HG03460 (cell line): ENCODE results near the gene ENO3.
"Not testable (repeated sequence)": the region's sequence is repeated elsewhere in the genome, so short reads cannot be mapped to it uniquely, and the experiment has no call there.

ENCODE experiments used
- ATAC-seq: cut with Tn5 transposase; IDR thresholded peaks from one replicate; pipeline ENCODE4 v1.9.1; 2021; ENCODE audit not compliant: unreplicated experiment

Gene ENO3

DNA sequence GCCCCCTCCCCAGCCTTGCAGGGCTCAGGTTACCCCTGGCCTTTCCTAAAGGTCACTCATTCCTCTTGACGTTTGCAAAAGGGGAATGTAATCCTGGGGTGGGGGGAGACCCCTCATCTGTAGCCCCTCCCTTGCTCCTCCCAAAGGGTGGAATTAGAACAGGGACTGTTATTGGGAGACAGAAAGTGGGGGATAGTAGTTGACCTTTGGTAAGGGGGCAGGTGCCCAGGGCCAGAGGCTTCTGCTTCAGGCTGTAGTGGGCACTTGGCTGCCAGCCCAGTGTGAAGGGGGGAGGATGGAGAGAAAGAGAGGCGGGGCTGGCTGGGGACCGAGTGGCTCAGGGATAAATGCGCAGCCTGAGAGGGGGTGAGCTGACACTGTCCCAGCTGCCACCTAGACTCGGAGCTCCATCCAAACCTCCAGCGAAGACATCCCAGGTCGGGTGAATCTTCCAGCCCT is at the start of gene ENO3:
Gene ENO3, plus strand, starts transcription at position 374 of the 459 bp plus-strand sequence. CDS start 711 bp downstream, outside the sequence.
- no peak for ATAC-seq

DNA sequence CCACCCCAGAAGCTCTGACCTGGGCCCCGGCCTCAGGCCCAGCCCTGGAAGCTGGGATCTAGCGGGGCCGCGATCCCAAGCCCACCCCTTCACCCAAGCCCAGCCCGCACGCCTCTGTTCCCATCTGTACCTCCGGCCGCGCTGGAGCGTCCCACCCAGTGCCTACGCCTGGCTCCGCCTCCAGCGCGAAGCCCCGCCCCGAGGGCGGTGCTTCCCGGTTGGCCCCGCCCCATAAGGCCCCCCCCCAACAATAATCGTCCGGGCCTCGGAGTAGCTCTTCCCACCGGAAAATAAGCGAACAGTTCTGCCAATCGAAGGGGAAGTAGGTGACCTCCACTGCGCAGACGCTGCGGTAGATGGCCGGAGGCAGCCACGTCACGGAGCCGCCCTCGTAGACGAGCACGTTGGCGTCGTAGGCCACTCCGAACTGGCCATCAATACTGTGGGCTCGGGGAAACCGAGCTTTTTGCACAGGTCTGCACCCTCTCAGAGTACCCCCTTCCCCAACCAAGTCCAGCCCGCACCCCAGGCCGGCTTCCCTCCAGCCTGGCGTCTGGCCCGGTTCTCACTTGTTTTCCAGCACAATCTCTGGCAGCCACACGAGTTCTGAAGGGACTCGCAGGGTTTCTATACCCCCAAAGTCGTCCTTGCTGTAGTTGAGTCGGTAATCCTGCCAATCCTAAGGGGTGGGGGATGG is 49.1 kb upstream of the ENO3 start:
- no peak for ATAC-seq

DNA sequence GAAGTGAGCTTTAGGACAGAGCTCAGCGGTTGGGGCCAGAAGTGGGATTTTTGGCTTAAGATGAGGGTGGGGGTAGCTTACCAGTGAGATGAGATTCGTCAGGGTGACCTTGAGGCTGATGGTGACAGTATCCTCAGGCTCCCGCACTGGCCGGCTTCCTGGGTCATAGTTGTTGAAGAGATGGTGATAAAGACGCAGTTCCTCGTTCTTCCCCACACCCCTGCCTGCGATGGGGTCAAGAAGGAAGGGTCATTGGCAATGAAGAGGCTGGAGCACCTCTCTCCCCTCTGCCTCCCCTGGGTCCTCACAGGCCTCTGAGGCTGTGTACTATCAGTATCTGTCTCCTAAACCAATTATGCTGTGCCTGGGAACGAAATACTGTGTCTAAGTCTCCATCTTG is 48.4 kb upstream of the ENO3 start:
- no peak for ATAC-seq

DNA sequence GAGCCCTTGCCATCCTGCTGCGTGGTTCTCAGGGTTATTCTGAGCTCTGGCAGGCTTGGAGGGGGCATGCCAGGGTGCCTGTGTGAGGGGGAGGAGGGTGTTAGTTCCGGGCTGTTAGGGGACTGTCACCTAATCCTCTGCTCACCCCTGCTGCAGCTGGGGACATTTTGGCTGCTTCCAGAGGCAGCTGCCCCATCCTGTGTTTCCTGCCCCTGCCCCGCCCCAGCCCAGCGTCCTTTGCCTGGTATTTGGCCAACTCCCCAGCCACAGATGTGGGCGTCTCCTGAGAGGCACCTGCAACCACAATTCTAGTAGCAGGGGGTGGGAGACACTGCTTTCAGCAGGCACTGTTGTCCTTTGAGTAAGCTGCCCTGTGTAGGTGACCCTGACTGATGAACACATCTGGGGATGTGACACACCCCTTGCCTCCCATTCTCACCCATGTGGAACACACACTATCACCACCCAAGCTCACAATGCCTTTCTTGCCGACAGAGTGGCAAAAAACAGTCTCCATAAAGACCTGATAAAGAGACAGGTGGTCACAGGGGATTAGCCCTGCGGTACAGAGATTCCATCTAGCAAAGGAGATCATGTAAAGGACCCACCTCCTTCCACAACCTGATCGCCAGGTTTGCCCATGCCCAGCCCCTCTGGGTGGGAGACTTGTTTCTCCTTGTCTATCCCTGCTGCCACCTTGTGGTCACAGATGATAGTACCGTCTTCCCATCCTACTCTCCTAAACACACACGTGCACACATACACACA is 47.7 kb upstream of the ENO3 start, which contains the start of gene CHRNE:
Gene CHRNE, minus strand, starts transcription at position 48 of the 768 bp plus-strand sequence. Its CDS starts 35 bp downstream, at position 13.
- ATAC-seq: no peak

DNA sequence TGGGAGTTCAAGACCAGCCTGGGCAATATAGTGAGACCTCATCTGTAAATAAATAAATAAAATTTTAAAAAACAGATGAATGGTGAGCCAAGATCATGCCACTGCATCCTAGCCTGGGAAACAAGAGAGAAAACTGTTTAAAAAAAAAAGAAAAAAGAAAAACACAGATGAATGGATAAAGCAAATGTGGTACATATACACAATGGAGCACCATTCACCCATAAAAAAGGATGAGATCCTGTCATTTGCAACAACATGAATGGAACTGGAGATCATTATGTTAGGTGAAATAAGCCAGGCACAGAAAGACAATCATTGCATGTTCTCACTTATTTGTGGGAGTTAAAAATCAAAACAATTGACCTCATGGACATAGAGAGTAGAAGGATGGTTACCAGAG is 44.3 kb upstream of the ENO3 start:
- not testable (repeated sequence) for ATAC-seq

DNA sequence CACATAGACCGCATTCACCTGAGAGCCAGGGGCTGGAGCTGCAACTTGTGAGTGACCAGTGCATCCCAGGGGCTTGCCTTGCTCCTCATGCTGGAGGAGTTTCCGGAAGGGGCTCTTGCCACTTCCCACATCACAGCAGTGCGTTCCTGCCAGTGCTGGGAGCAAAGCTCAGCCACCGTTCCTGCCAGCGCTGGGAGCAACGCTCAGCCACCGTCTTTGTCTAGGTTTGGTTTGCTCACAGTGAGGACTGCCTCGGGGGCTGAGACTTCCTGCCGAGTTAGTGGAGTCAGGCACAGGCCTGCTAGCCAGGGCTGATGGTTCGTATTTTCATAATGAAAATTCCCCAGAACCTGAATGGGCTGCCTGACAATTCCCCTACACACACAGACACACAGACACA is 42.6 kb upstream of the ENO3 start:
- ATAC-seq: no peak

DNA sequence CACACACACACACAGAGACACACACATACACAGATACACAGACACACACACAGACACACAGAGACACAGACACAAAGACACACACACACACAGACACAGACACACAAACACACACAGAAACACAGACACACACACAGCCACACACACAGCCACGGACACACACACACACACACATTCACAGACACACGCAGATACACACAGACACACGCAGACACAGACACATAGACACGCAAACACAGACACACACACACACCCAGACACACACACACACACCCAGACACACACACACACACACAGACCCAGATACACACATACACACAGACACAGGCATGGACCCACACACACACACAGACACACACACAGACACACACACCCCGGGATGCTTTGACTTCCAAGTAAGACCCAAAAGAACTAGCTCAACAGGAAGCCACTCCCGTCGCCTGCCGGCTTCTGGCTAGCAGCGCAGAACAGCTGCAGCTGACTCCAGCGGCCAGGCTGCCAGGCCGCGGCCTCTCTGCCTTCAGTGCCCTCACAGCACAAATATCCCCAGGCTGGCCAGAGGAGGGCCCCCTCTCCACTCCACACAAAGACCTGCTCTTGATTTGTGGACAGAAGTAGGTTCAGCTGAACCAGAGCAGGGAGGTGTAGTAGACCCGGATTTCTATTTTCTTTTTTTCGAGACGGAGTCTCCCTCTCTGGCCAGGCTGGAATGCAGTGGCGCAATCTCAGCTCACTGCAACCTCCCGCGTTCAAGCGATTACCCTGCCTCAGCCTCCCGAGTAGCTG is 42.0 kb upstream of the ENO3 start:
- no peak for ATAC-seq

DNA sequence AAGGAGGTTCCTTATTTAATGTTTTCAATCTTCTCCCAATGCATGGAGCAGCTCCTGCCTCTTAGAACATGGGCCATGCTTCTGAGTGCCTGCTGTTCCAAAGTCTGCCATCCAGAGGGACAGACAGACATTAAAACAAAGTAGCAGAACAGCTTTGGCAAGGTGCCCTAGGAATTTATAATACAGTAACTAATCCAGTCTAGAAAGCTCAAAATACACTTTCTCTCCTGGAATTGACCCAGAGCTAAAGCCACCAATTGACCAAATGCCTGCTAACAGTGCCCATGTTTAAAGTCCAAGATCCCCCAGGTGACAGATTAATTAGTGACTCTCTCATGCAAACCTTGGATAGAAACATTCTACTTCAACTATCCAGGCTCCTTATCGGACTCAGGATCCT is 36.9 kb upstream of the ENO3 start:
- no peak for ATAC-seq

DNA sequence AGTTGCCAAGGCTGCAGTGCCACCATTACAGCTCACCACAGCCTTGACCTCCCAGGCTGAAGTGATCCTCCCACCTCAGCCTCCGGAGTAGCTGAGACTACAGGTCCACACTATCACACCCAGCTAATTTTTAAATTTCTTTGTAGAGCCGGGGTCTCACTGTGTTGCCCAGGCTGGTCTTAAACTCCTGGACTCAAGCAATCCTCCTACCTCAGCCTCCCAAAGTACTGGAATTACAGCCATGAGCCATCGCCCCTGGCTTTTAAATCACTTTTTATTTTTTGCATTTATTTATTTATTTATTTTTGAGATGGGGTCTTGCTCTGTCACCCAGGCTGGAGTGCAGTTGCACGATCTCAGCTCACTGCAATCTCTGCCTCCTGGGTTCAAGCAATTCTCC is 36.4 kb upstream of the ENO3 start:
- ATAC-seq: not testable (repeated sequence)

DNA sequence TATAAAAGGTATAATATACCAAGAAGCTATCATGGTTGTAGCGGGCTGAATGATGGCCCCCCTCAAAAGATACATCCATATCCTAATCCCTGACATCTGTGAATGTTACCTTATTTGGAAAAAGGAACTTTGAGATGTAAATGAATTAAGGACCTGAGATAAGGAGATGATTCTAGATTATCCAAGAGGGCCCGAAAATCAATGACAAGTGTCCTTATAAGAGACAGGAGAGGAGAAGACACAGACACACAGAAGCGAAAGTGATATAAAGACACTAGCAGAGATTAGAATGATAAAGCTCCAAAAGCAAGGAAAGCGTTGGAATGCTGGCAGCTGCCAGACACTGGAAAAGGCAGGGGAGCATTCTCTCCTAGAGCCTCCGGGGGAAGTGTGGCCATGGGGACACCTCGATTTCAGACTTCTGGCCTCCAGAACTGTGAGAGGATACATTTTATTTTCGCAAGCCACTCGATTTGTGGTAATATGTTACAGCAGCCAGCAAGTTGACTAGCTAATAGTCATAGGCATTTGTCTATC is 31.3 kb upstream of the ENO3 start:
- ATAC-seq: no peak

DNA sequence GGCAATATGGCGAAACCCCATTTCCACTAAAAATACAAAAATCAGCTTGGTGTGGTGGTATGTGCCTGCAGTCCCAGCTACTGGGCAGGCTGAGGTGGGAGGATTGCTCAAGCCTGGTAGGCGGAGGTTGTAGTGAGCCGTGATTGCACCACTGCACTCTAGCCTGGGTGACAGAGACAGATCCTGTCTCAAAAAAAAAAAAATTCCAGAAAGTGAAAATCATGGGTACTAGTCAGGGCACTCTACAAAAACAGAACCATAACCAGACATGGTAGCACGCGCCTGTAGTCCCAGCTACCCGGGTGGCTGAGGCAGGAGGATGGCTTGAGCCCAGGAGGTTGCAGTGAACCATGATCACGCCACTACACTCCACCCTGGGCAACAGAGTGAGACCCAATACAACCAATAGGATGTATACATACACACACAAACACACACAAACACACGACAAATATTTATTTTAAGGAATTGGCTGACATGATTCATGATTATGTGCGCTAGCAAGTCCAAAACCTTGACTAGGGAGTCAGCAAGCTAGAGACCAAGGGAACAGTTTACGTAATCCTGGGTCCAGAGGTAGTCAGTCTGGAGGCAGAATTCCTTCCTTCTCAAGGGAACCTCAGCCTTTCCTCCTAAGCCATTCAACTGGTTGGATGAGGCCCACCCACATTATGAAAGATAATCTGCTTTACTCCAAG is 30.4 kb upstream of the ENO3 start:
- ATAC-seq: no peak

DNA sequence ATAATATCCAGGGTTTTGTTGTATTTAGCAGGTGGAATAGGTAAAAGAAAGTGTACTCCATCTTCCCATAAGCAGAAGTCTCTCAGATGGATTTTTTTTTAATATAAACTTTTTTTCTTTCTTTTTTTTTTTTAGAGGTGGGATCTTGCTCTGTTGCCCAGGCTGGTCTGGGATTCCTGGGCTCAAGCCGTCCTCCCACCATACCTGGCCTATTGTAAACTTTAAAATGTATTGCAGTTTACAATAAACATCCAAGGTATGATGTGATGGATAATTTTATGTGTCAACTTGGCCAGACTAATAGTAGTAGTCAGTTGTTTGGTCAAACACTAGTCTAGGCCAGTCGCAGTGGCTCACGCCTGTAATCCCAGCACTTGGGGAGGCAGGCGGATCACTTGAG is 29.6 kb upstream of the ENO3 start:
- no peak for ATAC-seq

DNA sequence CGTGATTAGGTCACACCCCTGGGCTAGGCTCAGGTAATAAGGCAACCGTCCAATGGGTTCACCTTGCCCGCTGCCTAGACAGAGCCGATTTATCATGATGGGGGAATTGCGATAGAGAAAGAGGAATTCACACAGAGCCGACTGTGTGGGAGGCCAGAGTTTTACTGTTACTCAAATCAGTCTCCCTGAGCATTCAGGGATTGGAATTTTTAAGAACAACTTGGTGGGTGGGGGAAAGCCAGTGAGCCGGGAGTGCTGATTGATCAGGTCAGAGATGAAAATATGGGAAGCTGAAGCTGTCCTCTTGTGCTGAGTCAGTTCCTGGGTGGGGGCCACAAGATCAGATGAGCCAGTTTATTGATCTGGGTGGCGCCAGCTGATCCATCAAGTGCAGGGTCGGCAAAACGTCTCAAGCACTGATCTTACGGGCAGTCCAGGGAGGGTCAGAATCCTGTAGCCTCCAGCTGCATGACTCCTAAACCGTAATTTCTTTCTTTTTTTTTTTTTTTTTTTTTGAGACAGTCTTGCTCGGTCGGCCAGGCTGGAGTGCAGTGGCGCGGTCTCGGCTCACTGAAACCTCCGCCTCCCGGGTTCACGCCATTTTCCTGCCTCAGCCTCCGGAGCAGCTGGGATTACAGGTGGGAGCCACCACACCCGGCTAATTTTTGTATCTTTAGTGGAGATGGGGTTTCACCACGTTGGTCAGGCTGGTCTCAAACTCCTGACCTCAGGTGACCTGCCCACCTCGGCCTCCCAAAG is 24.2 kb upstream of the ENO3 start:
- not testable (repeated sequence) for ATAC-seq

DNA sequence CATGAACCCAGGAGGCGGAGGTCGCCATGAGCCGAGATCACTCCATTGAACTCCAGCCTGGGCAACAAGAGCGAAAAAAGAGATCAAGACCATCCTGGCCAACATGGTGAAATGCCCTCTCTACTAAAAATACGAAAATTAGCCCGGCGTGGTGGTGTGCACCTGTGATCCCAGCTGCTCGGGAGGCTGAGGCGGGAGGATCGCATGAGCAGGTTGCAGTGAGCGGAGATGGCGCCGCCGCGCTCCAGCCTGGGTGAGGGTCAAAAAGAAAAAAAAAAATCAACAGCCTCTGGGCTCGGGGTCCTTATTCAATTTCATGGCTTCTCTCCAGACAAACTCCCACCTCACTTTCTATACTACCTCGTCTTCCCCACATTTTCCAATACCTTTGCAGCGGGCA is 22.0 kb upstream of the ENO3 start:
- ATAC-seq: no peak

DNA sequence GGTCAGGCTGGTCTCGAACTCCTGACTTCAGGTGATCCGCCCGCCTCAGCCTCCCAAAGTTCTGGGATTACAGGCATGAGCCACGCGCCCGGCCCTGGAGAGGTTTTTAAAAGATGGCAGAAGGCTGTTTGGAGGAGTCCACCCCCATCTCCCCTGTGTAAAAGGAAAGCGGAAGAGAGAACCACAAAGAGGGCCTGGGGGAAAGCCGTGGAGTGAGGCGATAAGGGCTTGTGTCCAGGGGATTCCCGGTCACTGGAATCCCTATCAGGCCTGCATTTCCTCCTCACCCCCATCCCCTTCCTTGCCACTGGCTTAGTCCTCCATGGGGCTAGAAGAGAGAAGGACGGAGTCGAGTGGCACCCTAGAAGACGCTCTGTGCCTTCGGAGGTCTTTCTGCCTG is 19.0 kb upstream of the ENO3 start, which contains the start of gene GP1BA:
Gene GP1BA, plus strand, starts transcription at position 315 of the 400 bp plus-strand sequence. CDS start 328 bp downstream, outside the sequence.
- ATAC-seq: no peak

DNA sequence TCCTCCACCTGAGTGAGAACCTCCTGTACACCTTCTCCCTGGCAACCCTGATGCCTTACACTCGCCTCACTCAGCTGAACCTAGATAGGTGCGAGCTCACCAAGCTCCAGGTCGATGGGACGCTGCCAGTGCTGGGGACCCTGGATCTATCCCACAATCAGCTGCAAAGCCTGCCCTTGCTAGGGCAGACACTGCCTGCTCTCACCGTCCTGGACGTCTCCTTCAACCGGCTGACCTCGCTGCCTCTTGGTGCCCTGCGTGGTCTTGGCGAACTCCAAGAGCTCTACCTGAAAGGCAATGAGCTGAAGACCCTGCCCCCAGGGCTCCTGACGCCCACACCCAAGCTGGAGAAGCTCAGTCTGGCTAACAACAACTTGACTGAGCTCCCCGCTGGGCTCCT is 18.2 kb upstream of the ENO3 start:
- no peak for ATAC-seq

DNA sequence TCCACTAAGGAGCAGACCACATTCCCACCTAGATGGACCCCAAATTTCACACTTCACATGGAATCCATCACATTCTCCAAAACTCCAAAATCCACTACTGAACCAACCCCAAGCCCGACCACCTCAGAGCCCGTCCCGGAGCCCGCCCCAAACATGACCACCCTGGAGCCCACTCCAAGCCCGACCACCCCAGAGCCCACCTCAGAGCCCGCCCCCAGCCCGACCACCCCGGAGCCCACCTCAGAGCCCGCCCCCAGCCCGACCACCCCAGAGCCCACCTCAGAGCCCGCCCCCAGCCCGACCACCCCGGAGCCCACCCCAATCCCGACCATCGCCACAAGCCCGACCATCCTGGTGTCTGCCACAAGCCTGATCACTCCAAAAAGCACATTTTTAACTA is 17.3 kb upstream of the ENO3 start:
- no peak for ATAC-seq

DNA sequence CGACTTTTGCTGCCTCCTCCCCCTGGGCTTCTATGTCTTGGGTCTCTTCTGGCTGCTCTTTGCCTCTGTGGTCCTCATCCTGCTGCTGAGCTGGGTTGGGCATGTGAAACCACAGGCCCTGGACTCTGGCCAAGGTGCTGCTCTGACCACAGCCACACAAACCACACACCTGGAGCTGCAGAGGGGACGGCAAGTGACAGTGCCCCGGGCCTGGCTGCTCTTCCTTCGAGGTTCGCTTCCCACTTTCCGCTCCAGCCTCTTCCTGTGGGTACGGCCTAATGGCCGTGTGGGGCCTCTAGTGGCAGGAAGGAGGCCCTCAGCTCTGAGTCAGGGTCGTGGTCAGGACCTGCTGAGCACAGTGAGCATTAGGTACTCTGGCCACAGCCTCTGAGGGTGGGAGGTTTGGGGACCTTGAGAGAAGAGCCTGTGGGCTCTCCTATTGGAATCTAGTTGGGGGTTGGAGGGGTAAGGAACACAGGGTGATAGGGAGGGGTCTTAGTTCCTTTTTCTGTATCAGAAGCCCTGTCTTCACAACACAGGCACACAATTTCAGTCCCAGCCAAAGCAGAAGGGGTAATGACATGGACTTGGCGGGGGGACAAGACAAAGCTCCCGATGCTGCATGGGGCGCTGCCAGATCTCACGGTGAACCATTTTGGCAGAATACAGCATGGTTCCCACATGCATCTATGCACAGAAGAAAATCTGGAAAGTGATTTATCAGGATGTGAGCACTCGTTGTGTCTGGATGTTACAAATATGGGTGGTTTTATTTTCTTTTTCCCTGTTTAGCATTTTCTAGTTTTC is 16.5 kb upstream of the ENO3 start:
- no peak for ATAC-seq

DNA sequence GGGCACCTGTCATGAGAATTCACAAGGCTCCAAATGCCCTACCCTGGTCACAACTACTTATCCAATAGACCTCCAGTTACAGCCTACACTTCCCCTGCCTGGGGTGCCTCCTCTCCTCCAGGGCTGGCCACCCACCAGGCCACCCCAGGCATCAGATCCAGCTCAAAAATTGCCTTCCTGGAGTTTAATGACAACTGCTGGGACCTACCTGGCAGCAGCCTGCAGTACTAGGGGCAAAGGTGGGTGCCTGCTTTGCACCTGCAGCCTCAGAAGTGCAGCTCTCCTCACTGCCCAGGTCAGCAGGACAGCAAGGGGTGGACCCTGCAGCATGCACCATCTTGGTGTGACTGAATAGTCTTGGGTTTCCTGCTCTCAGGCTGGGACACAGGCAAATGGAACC is 15.3 kb upstream of the ENO3 start:
- no peak for ATAC-seq
